ENCODE results near the gene CYTH2. TPM values are rescaled to one million over a fixed set of nuclear protein-coding genes. Genes with fewer than 3 reads are reported as not detected.

CYTH2 gene
- total and polyA plus RNA-seq, 2 experiments from 2014 or later, result 41.1 to 60.4 TPM

- TF ChIP-seq ZNF462 (CRISPR knock-in tag; IDR thresholded peaks at IDR 0.05) (no peak), JUNB (IDR thresholded peaks at IDR 0.05; ENCODE audit: unreplicated experiment) (no peak), CTCF (conservative IDR thresholded peaks at IDR 0.05; ENCODE audit: low read depth in 2 of 2) (no peak), REST (IDR thresholded peaks at IDR 0.05; ENCODE audit: unreplicated experiment) (no peak), POLR2AphosphoS5 (IDR thresholded peaks at IDR 0.05; ENCODE audit: low read depth) (no peak)
Measured at GRCh38 chr19:48444936-48445200, 24.3 kb upstream of the CYTH2 start (continued).

Data from GM23338 (cell line).